ENCODE results near the gene SYNE3.

Gene SYNE3

GRCh38 chr14:95549656-95550585 lies 33.5 kb upstream of the SYNE3 start:
- H3K4me1 ChIP-seq (ENCODE audit: control insufficient read depth, insufficient read depth, low read length): no peaks in the 10 kb centered on the region
- peaks cover 0 to 2% of the 10 kb centered on the region in 2 donors for H3K36me3 ChIP-seq (ENCODE audit: control insufficient read depth in 2 of 2, insufficient read depth in 2 of 2, low read length in 2 of 2)
- no peak overlapping the region for H3K27ac ChIP-seq (ENCODE audit: low read length)
- H3K27me3 ChIP-seq (ENCODE audit: control insufficient read depth in 1 of 2, insufficient read depth in 2 of 2, low read length in 2 of 2): no peaks in the 10 kb centered on the region
- H3K4me3 ChIP-seq (ENCODE audit: low read length in 2 of 2): no peak overlapping the region
- H3K9me3 ChIP-seq (ENCODE audit: control insufficient read depth in 2 of 2, low read length in 2 of 2): no peaks in the 10 kb centered on the region
- no peak overlapping the region for H3K9ac ChIP-seq (ENCODE audit: low read length in 2 of 2)

GRCh38 chr14:95548328-95548929 lies 32.0 kb upstream of the SYNE3 start:
- Histone ChIP-seq H3K9ac (ENCODE audit: low read length in 2 of 2) (no peak overlapping the region), H3K36me3 (ENCODE audit: control insufficient read depth in 2 of 2, insufficient read depth in 2 of 2, low read length in 2 of 2) (peaks cover 2% of the 10 kb centered on the region in 2 donors), H3K27ac (ENCODE audit: low read length) (no peak overlapping the region), H3K9me3 (ENCODE audit: control insufficient read depth in 2 of 2, low read length in 2 of 2) (no peaks in the 10 kb centered on the region), H3K4me1 (ENCODE audit: control insufficient read depth, insufficient read depth, low read length) (no peaks in the 10 kb centered on the region), H3K27me3 (ENCODE audit: control insufficient read depth in 1 of 2, insufficient read depth in 2 of 2, low read length in 2 of 2) (no peaks in the 10 kb centered on the region), H3K4me3 (ENCODE audit: low read length in 2 of 2) (no peak overlapping the region)

GRCh38 chr14:95547626-95548327 lies 31.3 kb upstream of the SYNE3 start:
- Histone ChIP-seq H3K27me3 (ENCODE audit: control insufficient read depth in 1 of 2, insufficient read depth in 2 of 2, low read length in 2 of 2) (no peaks in the 10 kb centered on the region), H3K27ac (ENCODE audit: low read length) (no peak overlapping the region), H3K9ac (ENCODE audit: low read length in 2 of 2) (no peak overlapping the region), H3K4me3 (ENCODE audit: low read length in 2 of 2) (no peak overlapping the region), H3K4me1 (ENCODE audit: control insufficient read depth, insufficient read depth, low read length) (no peaks in the 10 kb centered on the region), H3K9me3 (ENCODE audit: control insufficient read depth in 2 of 2, low read length in 2 of 2) (no peaks in the 10 kb centered on the region), H3K36me3 (ENCODE audit: control insufficient read depth in 2 of 2, insufficient read depth in 2 of 2, low read length in 2 of 2) (peaks cover 2% of the 10 kb centered on the region in 2 donors)

GRCh38 chr14:95547272-95547625 lies 30.8 kb upstream of the SYNE3 start:
- Histone ChIP-seq H3K4me3 (ENCODE audit: low read length in 2 of 2) (no peak overlapping the region), H3K27ac (ENCODE audit: low read length) (no peak overlapping the region), H3K27me3 (ENCODE audit: control insufficient read depth in 1 of 2, insufficient read depth in 2 of 2, low read length in 2 of 2) (no peaks in the 10 kb centered on the region), H3K9me3 (ENCODE audit: control insufficient read depth in 2 of 2, low read length in 2 of 2) (no peaks in the 10 kb centered on the region), H3K4me1 (ENCODE audit: control insufficient read depth, insufficient read depth, low read length) (no peaks in the 10 kb centered on the region), H3K9ac (ENCODE audit: low read length in 2 of 2) (no peak overlapping the region), H3K36me3 (ENCODE audit: control insufficient read depth in 2 of 2, insufficient read depth in 2 of 2, low read length in 2 of 2) (peaks cover 2% of the 10 kb centered on the region in 2 donors)

- no peak overlapping the region for H3K27ac ChIP-seq (ENCODE audit: low read length)
- H3K9me3 ChIP-seq (ENCODE audit: control insufficient read depth in 2 of 2, low read length in 2 of 2): no peaks in the 10 kb centered on the region
- no peak overlapping the region for H3K9ac ChIP-seq (ENCODE audit: low read length in 2 of 2)
- no peaks in the 10 kb centered on the region for H3K4me1 ChIP-seq (ENCODE audit: control insufficient read depth, insufficient read depth, low read length)
- no peak overlapping the region for H3K4me3 ChIP-seq (ENCODE audit: low read length in 2 of 2)
- H3K27me3 ChIP-seq (ENCODE audit: control insufficient read depth in 1 of 2, insufficient read depth in 2 of 2, low read length in 2 of 2): no peaks in the 10 kb centered on the region
- H3K36me3 ChIP-seq (ENCODE audit: control insufficient read depth in 2 of 2, insufficient read depth in 2 of 2, low read length in 2 of 2): peaks cover 2% of the 10 kb centered on the region in 2 donors
Measured at GRCh38 chr14:95545515-95546168, 29.2 kb upstream of the SYNE3 start.

GRCh38 chr14:95544588-95544987 lies 28.1 kb upstream of the SYNE3 start:
- H3K4me3 ChIP-seq (ENCODE audit: low read length in 2 of 2): no peak overlapping the region
- no peak overlapping the region for H3K9ac ChIP-seq (ENCODE audit: low read length in 2 of 2)
- no peaks in the 10 kb centered on the region for H3K4me1 ChIP-seq (ENCODE audit: control insufficient read depth, insufficient read depth, low read length)
- no peaks in the 10 kb centered on the region for H3K27me3 ChIP-seq (ENCODE audit: control insufficient read depth in 1 of 2, insufficient read depth in 2 of 2, low read length in 2 of 2)
- peaks cover 2% of the 10 kb centered on the region in 2 donors for H3K36me3 ChIP-seq (ENCODE audit: control insufficient read depth in 2 of 2, insufficient read depth in 2 of 2, low read length in 2 of 2)
- no peak overlapping the region for H3K27ac ChIP-seq (ENCODE audit: low read length)
- H3K9me3 ChIP-seq (ENCODE audit: control insufficient read depth in 2 of 2, low read length in 2 of 2): no peaks in the 10 kb centered on the region

- peaks cover 2% of the 10 kb centered on the region in 2 donors for H3K36me3 ChIP-seq (ENCODE audit: control insufficient read depth in 2 of 2, insufficient read depth in 2 of 2, low read length in 2 of 2)
- no peaks in the 10 kb centered on the region for H3K27me3 ChIP-seq (ENCODE audit: control insufficient read depth in 1 of 2, insufficient read depth in 2 of 2, low read length in 2 of 2)
- H3K9me3 ChIP-seq (ENCODE audit: control insufficient read depth in 2 of 2, low read length in 2 of 2): no peaks in the 10 kb centered on the region
- no peaks in the 10 kb centered on the region for H3K4me1 ChIP-seq (ENCODE audit: control insufficient read depth, insufficient read depth, low read length)
- H3K9ac ChIP-seq (ENCODE audit: low read length in 2 of 2): no peak overlapping the region
- no peak overlapping the region for H3K4me3 ChIP-seq (ENCODE audit: low read length in 2 of 2)
- no peak overlapping the region for H3K27ac ChIP-seq (ENCODE audit: low read length)
Measured at GRCh38 chr14:95543021-95543420, 26.6 kb upstream of the SYNE3 start.

- Histone ChIP-seq H3K36me3 (ENCODE audit: control insufficient read depth in 2 of 2, insufficient read depth in 2 of 2, low read length in 2 of 2) (peaks cover 0 to 2% of the 10 kb centered on the region in 2 donors), H3K4me1 (ENCODE audit: control insufficient read depth, insufficient read depth, low read length) (no peaks in the 10 kb centered on the region), H3K27ac (ENCODE audit: low read length) (no peak overlapping the region), H3K4me3 (ENCODE audit: low read length in 2 of 2) (no peak overlapping the region), H3K27me3 (ENCODE audit: control insufficient read depth in 1 of 2, insufficient read depth in 2 of 2, low read length in 2 of 2) (no peaks in the 10 kb centered on the region), H3K9me3 (ENCODE audit: control insufficient read depth in 2 of 2, low read length in 2 of 2) (no peaks in the 10 kb centered on the region), H3K9ac (ENCODE audit: low read length in 2 of 2) (no peak overlapping the region)
Measured at GRCh38 chr14:95541932-95542930, 25.8 kb upstream of the SYNE3 start.

- H3K27ac ChIP-seq (ENCODE audit: low read length): no peak overlapping the region
- peaks cover 0 to 2% of the 10 kb centered on the region in 2 donors for H3K36me3 ChIP-seq (ENCODE audit: control insufficient read depth in 2 of 2, insufficient read depth in 2 of 2, low read length in 2 of 2)
- H3K9ac ChIP-seq (ENCODE audit: low read length in 2 of 2): no peak overlapping the region
- peaks cover 6% of the 10 kb centered on the region for H3K4me1 ChIP-seq (ENCODE audit: control insufficient read depth, insufficient read depth, low read length)
- H3K27me3 ChIP-seq (ENCODE audit: control insufficient read depth in 1 of 2, insufficient read depth in 2 of 2, low read length in 2 of 2): no peaks in the 10 kb centered on the region
- H3K9me3 ChIP-seq (ENCODE audit: control insufficient read depth in 2 of 2, low read length in 2 of 2): no peaks in the 10 kb centered on the region
- no peak overlapping the region for H3K4me3 ChIP-seq (ENCODE audit: low read length in 2 of 2)
Measured at GRCh38 chr14:95541346-95541745, 24.9 kb upstream of the SYNE3 start.
